Naive thymus-derived CD4-positive, alpha-beta T cell (primary cell): ENCODE measurements around the gene FGFBP1. TPM values are rescaled to one million over a fixed set of nuclear protein-coding genes. Genes with fewer than 3 reads are reported as not detected.

Experiments used
- ATAC-seq: fragments of 150-1000 bp; cut with Tn5 transposase; 2 replicates; pipeline ENCODE4 v1.10.0; 2021; ENCODE audit warnings: mild to moderate bottlenecking, moderate library complexity
- CTCF ChIA-PET: fragments of 350-600 bp; sonication (Branson Sonifier 250); formaldehyde crosslinking; loops from one replicate; lab custom pipeline; 2021; ENCODE audit warnings: antibody characterized with exemption; lab: Charles Lee
- POLR2A ChIA-PET: fragments of 350-600 bp; sonication (Branson Sonifier 250); formaldehyde crosslinking; loops from one replicate; lab custom pipeline; 2021; ENCODE audit warnings: antibody characterized with exemption, inconsistent platforms; lab: Charles Lee
- DNase-seq, 9 donors: peaks; one replicate each; pipeline versions ENCODE4 v3.0.0 to v3.0.0-alpha.2; 2020 to 2022; ENCODE audit warnings: mixed read lengths in 1 of 9
- H3K27ac ChIP-seq: one replicate; pipeline ENCODE4 v1.7.0; 2013; ENCODE audit warnings: mild to moderate bottlenecking, low read depth, low read length, moderate library complexity
- H3K27me3 ChIP-seq, 2 donors: one replicate each; pipeline ENCODE4 v1.7.0; 2013; ENCODE audit warnings: low read length in 2 of 2, mild to moderate bottlenecking in 2 of 2, moderate library complexity in 2 of 2; ENCODE audit not compliant: control insufficient read depth in 2 of 2, insufficient read depth in 2 of 2
- H3K36me3 ChIP-seq, 3 experiments: 1 replicate in 2 of 3; 2 replicates in 1 of 3; pipeline ENCODE4 v1.7.0; 2013; ENCODE audit warnings: low read length in 3 of 3, mild to moderate bottlenecking in 3 of 3, moderate library complexity in 1 of 3; ENCODE audit not compliant: insufficient read depth in 3 of 3, control insufficient read depth in 2 of 3
- H3K4me1 ChIP-seq, 2 donors: one replicate each; pipeline ENCODE4 v1.7.0; 2013; ENCODE audit warnings: low read length in 2 of 2, mild to moderate bottlenecking in 2 of 2, moderate library complexity in 1 of 2; ENCODE audit not compliant: control insufficient read depth in 2 of 2, insufficient read depth in 2 of 2
- H3K4me3 ChIP-seq: 2 replicates; pipeline ENCODE4 v1.7.0; 2013; ENCODE audit warnings: mild to moderate bottlenecking, low read length
- H3K9me3 ChIP-seq, 3 experiments: 1 replicate in 2 of 3; 2 replicates in 1 of 3; pipeline ENCODE4 v1.7.0; 2013; ENCODE audit warnings: low read length in 3 of 3; ENCODE audit not compliant: control insufficient read depth in 2 of 3
- H3K27ac Mint-ChIP-seq, 9 donors: one replicate each; pipeline ENCODE4 v1.8.0; 2020 to 2022; ENCODE audit warnings: mixed read lengths in 9 of 9, mild to moderate bottlenecking in 8 of 9, moderate library complexity in 5 of 9, inconsistent platforms in 2 of 9
- H3K27me3 Mint-ChIP-seq, 5 donors: one replicate each; pipeline ENCODE4 v1.8.0; 2021 to 2022; ENCODE audit warnings: mixed read lengths in 5 of 5, mild to moderate bottlenecking in 1 of 5
- H3K36me3 Mint-ChIP-seq, 5 donors: one replicate each; pipeline ENCODE4 v1.8.0; 2020 to 2022; ENCODE audit warnings: mixed read lengths in 5 of 5, mild to moderate bottlenecking in 3 of 5, inconsistent platforms in 1 of 5
- H3K4me1 Mint-ChIP-seq, 7 donors: one replicate each; pipeline ENCODE4 v1.8.0; 2020 to 2022; ENCODE audit warnings: mixed read lengths in 7 of 7, mild to moderate bottlenecking in 3 of 7, inconsistent platforms in 1 of 7
- H3K4me3 Mint-ChIP-seq, 10 donors: one replicate each; pipeline ENCODE4 v1.8.0; 2020 to 2022; ENCODE audit warnings: mild to moderate bottlenecking in 10 of 10, mixed read lengths in 10 of 10, moderate library complexity in 6 of 10, inconsistent platforms in 2 of 10
- H3K9me3 Mint-ChIP-seq, 11 donors: one replicate each; pipeline ENCODE4 v1.8.0; 2020 to 2022; ENCODE audit warnings: mixed read lengths in 11 of 11, mild to moderate bottlenecking in 4 of 11, inconsistent platforms in 1 of 11, moderate library complexity in 1 of 11
- intact Hi-C, 2 donors: fragments of 100-400 bp; cut with micrococcal nuclease; formaldehyde crosslinking; loops; one replicate each; pipeline ENCODE4 v1.15.1; 2023
- polyA plus RNA-seq, 2 donors: library from polyadenylated mRNA; unstranded; fragments of 300-500 nt; fragmentation: Illumina TruSeq; gene quantifications; one replicate each; pipeline ENCODE4 v1.2.3, GENCODE V29; 2021
- total RNA-seq, 6 experiments: library from RNA in 5 of 6; stranded (reverse) in 5 of 6; gene quantifications; 1 replicate in 5 of 6; 2 replicates in 1 of 6; pipeline ENCODE4 v1.2.3 and lab custom pipeline; 2021 to 2026

Gene FGFBP1
- total and polyA plus RNA-seq, 7 experiments from 2014 or later: not detected

- Mint-ChIP-seq H3K36me3 (no peaks in the 10 kb centered on the region), H3K27ac (no peak overlapping the region), H3K27me3 (peaks cover 0 to 42% (median 20%) of the 10 kb centered on the region in 5 donors), H3K4me1 (peaks cover 0 to 3% (median 0%) of the 10 kb centered on the region in 7 donors), H3K9me3 (peaks cover 0 to 2% (median 0%) of the 10 kb centered on the region in 11 donors), H3K4me3 (no peak overlapping the region)
- ATAC-seq: no peak
- ChIA-PET CTCF (no interaction called here), POLR2A (no interaction called here)
- Histone ChIP-seq H3K36me3 (no peaks in the 10 kb centered on the region), H3K27ac (no peak overlapping the region), H3K27me3 (no peaks in the 10 kb centered on the region), H3K4me1 (no peaks in the 10 kb centered on the region), H3K9me3 (no peaks in the 10 kb centered on the region), H3K4me3 (no peak overlapping the region)
- intact Hi-C loops: no loop called here
- DNase-seq: no peak
These were observed 2.8 kb downstream of the FGFBP1 start for GRCh38 chr4:15935504-15936402.

- ChIA-PET POLR2A (no interaction called here), CTCF (no interaction called here)
- DNase-seq (no peak), ATAC-seq (no peak)
- no peaks in the 10 kb centered on the region for H3K4me1 ChIP-seq
- intact Hi-C loops: no loop called here
- Mint-ChIP-seq H3K27me3 (peaks cover 0 to 40% (median 16%) of the 10 kb centered on the region in 5 donors), H3K36me3 (no peaks in the 10 kb centered on the region), H3K4me3 (no peak overlapping the region), H3K27ac (no peak overlapping the region), H3K9me3 (no peaks in the 10 kb centered on the region), H3K4me1 (peaks cover 0 to 3% (median 0%) of the 10 kb centered on the region in 7 donors)
- H3K4me3 ChIP-seq: no peak overlapping the region
- no peaks in the 10 kb centered on the region for H3K27me3 ChIP-seq
- no peaks in the 10 kb centered on the region for H3K36me3 ChIP-seq
- no peaks in the 10 kb centered on the region for H3K9me3 ChIP-seq
- no peak overlapping the region for H3K27ac ChIP-seq
These were observed 4.3 kb downstream of the FGFBP1 start for GRCh38 chr4:15934259-15934658.

GRCh38 chr4:15931451-15932210 lies 6.9 kb downstream of the FGFBP1 start:
- H3K9me3 Mint-ChIP-seq: no peaks in the 10 kb centered on the region
- Histone ChIP-seq H3K27ac (no peak overlapping the region), H3K4me3 (no peak overlapping the region), H3K27me3 (no peaks in the 10 kb centered on the region), H3K36me3 (no peaks in the 10 kb centered on the region), H3K9me3 (no peaks in the 10 kb centered on the region), H3K4me1 (no peaks in the 10 kb centered on the region)
- ATAC-seq: no peak
- no peak overlapping the region for H3K4me3 Mint-ChIP-seq
- no peak for DNase-seq
- POLR2A ChIA-PET: interaction anchor here (0.6 kb wide), 1 partner anchor 557 kb away, joined by 5 read pairs; no protein-coding TSS in a partner anchor
- CTCF ChIA-PET: no interaction called here
- H3K27me3 Mint-ChIP-seq: peaks cover 0 to 33% (median 9%) of the 10 kb centered on the region in 5 donors
- H3K36me3 Mint-ChIP-seq: no peaks in the 10 kb centered on the region
- H3K4me1 Mint-ChIP-seq: peaks cover 0 to 3% (median 0%) of the 10 kb centered on the region in 7 donors
- intact Hi-C loops: no loop called here
- H3K27ac Mint-ChIP-seq: peak overlapping the region in 1 of 9 donors; percentile 0

- H3K36me3 Mint-ChIP-seq: no peaks in the 10 kb centered on the region
- Histone ChIP-seq H3K27me3 (no peaks in the 10 kb centered on the region), H3K4me1 (no peaks in the 10 kb centered on the region), H3K27ac (no peak overlapping the region), H3K4me3 (no peak overlapping the region), H3K9me3 (no peaks in the 10 kb centered on the region), H3K36me3 (no peaks in the 10 kb centered on the region)
- POLR2A ChIA-PET: no interaction called here
- peak overlapping the region in 1 of 9 donors; percentile 33 for H3K27ac Mint-ChIP-seq
- CTCF ChIA-PET: no interaction called here
- intact Hi-C loops: no loop called here
- H3K27me3 Mint-ChIP-seq: peaks cover 0 to 33% (median 9%) of the 10 kb centered on the region in 5 donors
- ATAC-seq: no peak
- DNase-seq: no peak
- no peaks in the 10 kb centered on the region for H3K9me3 Mint-ChIP-seq
- H3K4me1 Mint-ChIP-seq: peaks cover 0 to 5% (median 0%) of the 10 kb centered on the region in 7 donors
- no peak overlapping the region for H3K4me3 Mint-ChIP-seq
These were observed 8.2 kb downstream of the FGFBP1 start for GRCh38 chr4:15930314-15930713.

- ATAC-seq (no peak), DNase-seq (no peak)
- H3K36me3 ChIP-seq: no peaks in the 10 kb centered on the region
- H3K4me3 ChIP-seq: no peak overlapping the region
- Mint-ChIP-seq H3K36me3 (no peaks in the 10 kb centered on the region), H3K4me1 (peaks cover 0 to 5% (median 0%) of the 10 kb centered on the region in 7 donors), H3K9me3 (no peaks in the 10 kb centered on the region), H3K27ac (no peak overlapping the region), H3K27me3 (peaks cover 0 to 29% (median 8%) of the 10 kb centered on the region in 5 donors), H3K4me3 (no peak overlapping the region)
- ChIA-PET POLR2A (no interaction called here), CTCF (no interaction called here)
- intact Hi-C loops: no loop called here
- no peaks in the 10 kb centered on the region for H3K4me1 ChIP-seq
- no peak overlapping the region for H3K27ac ChIP-seq
- H3K27me3 ChIP-seq: no peaks in the 10 kb centered on the region
- no peaks in the 10 kb centered on the region for H3K9me3 ChIP-seq
These were observed 9.0 kb downstream of the FGFBP1 start for GRCh38 chr4:15929540-15929939.

GRCh38 chr4:15928883-15929282 lies 9.7 kb downstream of the FGFBP1 start:
- ATAC-seq: no peak
- ChIA-PET POLR2A (no interaction called here), CTCF (no interaction called here)
- no peaks in the 10 kb centered on the region for H3K27me3 ChIP-seq
- H3K4me1 ChIP-seq: no peaks in the 10 kb centered on the region
- no peaks in the 10 kb centered on the region for H3K36me3 Mint-ChIP-seq
- intact Hi-C loops: no loop called here
- no peak overlapping the region for H3K4me3 ChIP-seq
- H3K4me1 Mint-ChIP-seq: peaks cover 0 to 7% (median 0%) of the 10 kb centered on the region in 7 donors
- H3K27ac Mint-ChIP-seq: no peak overlapping the region
- H3K36me3 ChIP-seq: no peaks in the 10 kb centered on the region
- H3K27me3 Mint-ChIP-seq: peaks cover 0 to 33% (median 12%) of the 10 kb centered on the region in 5 donors
- no peak overlapping the region for H3K4me3 Mint-ChIP-seq
- H3K9me3 ChIP-seq: no peaks in the 10 kb centered on the region
- DNase-seq: no peak
- no peak overlapping the region for H3K27ac ChIP-seq
- no peaks in the 10 kb centered on the region for H3K9me3 Mint-ChIP-seq
